A673 (cell line): ENCODE measurements around the gene CHMP6.

Source experiments
- EZH2 ChIP-seq: fragments of 200-600 bp; sonication (generic); IDR thresholded peaks from 2 replicates; pipeline ENCODE4 v1.6.1; 2017; ENCODE audit warnings: borderline replicate concordance, low read depth, mild to moderate bottlenecking, mixed read lengths, antibody characterized with exemption, low read length; ENCODE audit not compliant: poor library complexity, severe bottlenecking
- TF ChIP-seq, protein P1 (sequence below): fragments of 300-800, 200-600 bp; sonication (generic); conservative IDR thresholded peaks from 2 replicates; pipeline ENCODE4 v1.5.1; 2017; ENCODE audit warnings: low read depth, mild to moderate bottlenecking, antibody characterized with exemption, low read length, moderate library complexity, mixed read lengths

DNA sequence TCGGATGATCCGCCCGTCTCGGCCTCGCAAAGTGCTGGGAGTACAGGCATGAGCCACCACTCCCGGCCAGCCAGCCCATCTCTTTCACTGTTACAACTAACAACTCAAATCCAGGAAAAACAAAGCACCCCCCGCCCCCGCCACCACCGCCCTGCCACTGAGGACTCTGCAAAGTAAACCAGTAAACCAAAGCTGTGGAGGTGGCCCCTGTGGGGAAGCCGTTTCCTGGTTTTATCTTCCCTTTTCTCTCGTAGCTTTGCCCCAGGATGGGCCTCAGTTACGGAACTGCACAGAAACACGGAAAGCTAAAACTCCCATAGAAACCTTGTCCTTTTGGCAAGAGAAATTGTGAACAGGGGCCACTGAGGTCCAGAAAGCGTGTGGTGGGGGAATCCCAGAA, 17.5 kb downstream of the CHMP6 start:
- TF ChIP-seq, protein P1, sequence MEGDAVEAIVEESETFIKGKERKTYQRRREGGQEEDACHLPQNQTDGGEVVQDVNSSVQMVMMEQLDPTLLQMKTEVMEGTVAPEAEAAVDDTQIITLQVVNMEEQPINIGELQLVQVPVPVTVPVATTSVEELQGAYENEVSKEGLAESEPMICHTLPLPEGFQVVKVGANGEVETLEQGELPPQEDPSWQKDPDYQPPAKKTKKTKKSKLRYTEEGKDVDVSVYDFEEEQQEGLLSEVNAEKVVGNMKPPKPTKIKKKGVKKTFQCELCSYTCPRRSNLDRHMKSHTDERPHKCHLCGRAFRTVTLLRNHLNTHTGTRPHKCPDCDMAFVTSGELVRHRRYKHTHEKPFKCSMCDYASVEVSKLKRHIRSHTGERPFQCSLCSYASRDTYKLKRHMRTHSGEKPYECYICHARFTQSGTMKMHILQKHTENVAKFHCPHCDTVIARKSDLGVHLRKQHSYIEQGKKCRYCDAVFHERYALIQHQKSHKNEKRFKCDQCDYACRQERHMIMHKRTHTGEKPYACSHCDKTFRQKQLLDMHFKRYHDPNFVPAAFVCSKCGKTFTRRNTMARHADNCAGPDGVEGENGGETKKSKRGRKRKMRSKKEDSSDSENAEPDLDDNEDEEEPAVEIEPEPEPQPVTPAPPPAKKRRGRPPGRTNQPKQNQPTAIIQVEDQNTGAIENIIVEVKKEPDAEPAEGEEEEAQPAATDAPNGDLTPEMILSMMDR = no peak
- TF ChIP-seq EZH2 = no peak
